C4-2B (cell line): ENCODE measurements around the gene SCAANT1.

Experiments
- ZFX ChIP-seq: fragments of 450-650 bp; IDR thresholded peaks from 2 replicates; pipeline ENCODE4 v1.6.1; 2017
- TF ChIP-seq, protein P1 (sequence below): fragments of 450-650 bp; conservative IDR thresholded peaks from 2 replicates; pipeline ENCODE4 v1.5.1; 2017; ENCODE audit warnings: mild to moderate bottlenecking

DNA sequence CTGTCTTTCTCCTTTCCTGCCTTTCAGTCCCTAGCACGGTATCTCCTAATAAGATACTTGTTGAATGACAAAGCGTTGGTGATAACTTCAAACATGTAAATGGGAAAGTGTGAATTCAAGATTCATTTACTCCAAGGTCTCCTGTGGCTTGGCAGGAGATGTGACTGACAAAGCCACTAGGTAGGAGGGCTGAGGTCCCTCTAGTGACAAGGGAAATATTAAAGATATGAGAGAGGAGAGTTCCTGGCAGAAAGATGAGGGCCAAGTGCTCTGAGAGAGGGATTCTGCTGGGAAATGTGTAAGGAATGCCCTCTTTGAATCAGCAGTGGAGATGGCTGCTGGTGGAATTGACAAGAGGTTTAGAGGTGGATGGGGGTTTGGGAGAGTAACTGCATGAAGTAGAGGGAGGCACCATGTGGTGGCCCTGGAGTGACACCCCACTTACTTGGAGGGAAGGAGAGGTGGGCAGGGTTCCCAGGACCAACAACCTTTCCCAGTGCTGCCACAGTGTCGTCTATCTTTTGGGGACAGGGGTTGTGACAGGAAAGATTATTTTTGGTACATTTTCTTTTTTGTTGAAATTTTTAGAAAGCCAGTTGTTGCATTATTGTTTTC, 43.0 kb upstream of the SCAANT1 start:
- TF ChIP-seq, protein P1, sequence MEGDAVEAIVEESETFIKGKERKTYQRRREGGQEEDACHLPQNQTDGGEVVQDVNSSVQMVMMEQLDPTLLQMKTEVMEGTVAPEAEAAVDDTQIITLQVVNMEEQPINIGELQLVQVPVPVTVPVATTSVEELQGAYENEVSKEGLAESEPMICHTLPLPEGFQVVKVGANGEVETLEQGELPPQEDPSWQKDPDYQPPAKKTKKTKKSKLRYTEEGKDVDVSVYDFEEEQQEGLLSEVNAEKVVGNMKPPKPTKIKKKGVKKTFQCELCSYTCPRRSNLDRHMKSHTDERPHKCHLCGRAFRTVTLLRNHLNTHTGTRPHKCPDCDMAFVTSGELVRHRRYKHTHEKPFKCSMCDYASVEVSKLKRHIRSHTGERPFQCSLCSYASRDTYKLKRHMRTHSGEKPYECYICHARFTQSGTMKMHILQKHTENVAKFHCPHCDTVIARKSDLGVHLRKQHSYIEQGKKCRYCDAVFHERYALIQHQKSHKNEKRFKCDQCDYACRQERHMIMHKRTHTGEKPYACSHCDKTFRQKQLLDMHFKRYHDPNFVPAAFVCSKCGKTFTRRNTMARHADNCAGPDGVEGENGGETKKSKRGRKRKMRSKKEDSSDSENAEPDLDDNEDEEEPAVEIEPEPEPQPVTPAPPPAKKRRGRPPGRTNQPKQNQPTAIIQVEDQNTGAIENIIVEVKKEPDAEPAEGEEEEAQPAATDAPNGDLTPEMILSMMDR, result no peak
- no peak for TF ChIP-seq ZFX
